ENCODE measurements around the gene KCNMA1. TPM values are rescaled to one million over a fixed set of nuclear protein-coding genes. Genes with fewer than 3 reads are reported as not detected.

The KCNMA1 gene
- total and polyA plus RNA-seq, 9 of the 15 experiments (the other 6 are each of a cell fraction or from before 2014, with no cell fraction given): 0.01 to 0.95 (median 0.15) TPM; not detected in 4

- POLR2A ChIA-PET: no interaction called here
- no peak for DNase-seq (ENCODE audit: extremely low read depth in 1 of 4, low spot score in 3 of 4)
- WGBS (ENCODE audit: insufficient coverage, low coverage, missing lambda C conversion rate): 0% methylated on average over 6 of the region's 6 CpGs
- no peak overlapping the region for H3K9ac ChIP-seq (ENCODE audit: insufficient read depth in 1 of 2, low read depth in 2 of 2, low read length in 2 of 2)
- H3K4me1 ChIP-seq (replicated peaks in 1 of 2; ENCODE audit: control insufficient read depth in 2 of 2, insufficient read depth in 2 of 2, low read length in 2 of 2): peaks cover 0 to 5% of the 10 kb centered on the region in 2 experiments; a peak in 3 of 5 replicates
- H3K9me1 ChIP-seq (ENCODE audit: control insufficient read depth, insufficient read depth, low read length): no peaks in the 10 kb centered on the region
- no peaks in the 10 kb centered on the region for H3K36me3 ChIP-seq (ENCODE audit: control insufficient read depth, insufficient read depth, low read length)
- CTCF ChIA-PET (ENCODE audit: low intra/inter-chr PET ratio): no interaction called here
- H2AFZ ChIP-seq (ENCODE audit: low read depth, low read length): no peak overlapping the region
- intact Hi-C loops (cut with micrococcal nuclease): no loop called here
- no peaks in the 10 kb centered on the region for H3K9me3 ChIP-seq (replicated peaks; ENCODE audit: control insufficient read depth, insufficient read depth, low read depth, low read length)
- in situ Hi-C loops (cut with MboI): no loop called here
- no peak overlapping the region for H3K27ac ChIP-seq (ENCODE audit: extremely low read depth, low read depth, low read length)
- H3K79me2 ChIP-seq (ENCODE audit: control insufficient read depth, insufficient read depth, low read length): no peaks in the 10 kb centered on the region
- H3K27me3 ChIP-seq (ENCODE audit: control insufficient read depth in 2 of 2, insufficient read depth in 2 of 2, low read length in 2 of 2): peaks cover 0 to 19% of the 10 kb centered on the region in 2 experiments; a peak in 2 of 5 replicates
- FAIRE-seq: no peak
- H3K4me3 ChIP-seq: no peak overlapping the region
- 0 out of 2 replicates have a peak, but pooled peaks cover 3% of the 10 kb centered on the region for H4K20me1 ChIP-seq (replicated peaks; ENCODE audit: control insufficient read depth, insufficient read depth, low read length)
- no peak for ATAC-seq
- BruUV-seq (replicated peaks): no TSS peak
- no peak overlapping the region for H3K4me2 ChIP-seq (ENCODE audit: insufficient read depth, low read length)
- TF ChIP-seq RFX1 (IDR thresholded peaks at IDR 0.05) (no peak), ZNF431 (CRISPR knock-in tag; IDR thresholded peaks at IDR 0.05) (no peak), REST (IDR thresholded peaks at IDR 0.05; ENCODE audit: borderline replicate concordance) (no peak), REST (CRISPR knock-in tag; IDR thresholded peaks at IDR 0.05; ENCODE audit: low read depth) (no peak), NR4A1 (CRISPR knock-in tag; IDR thresholded peaks at IDR 0.05) (no peak), NR4A1 (tag; IDR thresholded peaks at IDR 0.05) (no peak), FOS (IDR thresholded peaks at IDR 0.05; ENCODE audit: extremely low read depth, insufficient read length) (no peak), POLR2AphosphoS2 (IDR thresholded peaks at IDR 0.05; ENCODE audit: low read length) (no peak), CUX1 (CRISPR knock-in tag; IDR thresholded peaks at IDR 0.05) (no peak)
Observed at GRCh38 chr10:77526868-77527617, 110.6 kb downstream of the KCNMA1 start.
